ENCODE results near the gene MRPL17. TPM values are rescaled to one million over a fixed set of nuclear protein-coding genes. Genes with fewer than 3 reads are reported as not detected.

Gene MRPL17
- polyA plus RNA-seq, 1 donor (not counting 4 experiments of a cell fraction or from before 2014, with no cell fraction given), result 96.3 TPM

DNA sequence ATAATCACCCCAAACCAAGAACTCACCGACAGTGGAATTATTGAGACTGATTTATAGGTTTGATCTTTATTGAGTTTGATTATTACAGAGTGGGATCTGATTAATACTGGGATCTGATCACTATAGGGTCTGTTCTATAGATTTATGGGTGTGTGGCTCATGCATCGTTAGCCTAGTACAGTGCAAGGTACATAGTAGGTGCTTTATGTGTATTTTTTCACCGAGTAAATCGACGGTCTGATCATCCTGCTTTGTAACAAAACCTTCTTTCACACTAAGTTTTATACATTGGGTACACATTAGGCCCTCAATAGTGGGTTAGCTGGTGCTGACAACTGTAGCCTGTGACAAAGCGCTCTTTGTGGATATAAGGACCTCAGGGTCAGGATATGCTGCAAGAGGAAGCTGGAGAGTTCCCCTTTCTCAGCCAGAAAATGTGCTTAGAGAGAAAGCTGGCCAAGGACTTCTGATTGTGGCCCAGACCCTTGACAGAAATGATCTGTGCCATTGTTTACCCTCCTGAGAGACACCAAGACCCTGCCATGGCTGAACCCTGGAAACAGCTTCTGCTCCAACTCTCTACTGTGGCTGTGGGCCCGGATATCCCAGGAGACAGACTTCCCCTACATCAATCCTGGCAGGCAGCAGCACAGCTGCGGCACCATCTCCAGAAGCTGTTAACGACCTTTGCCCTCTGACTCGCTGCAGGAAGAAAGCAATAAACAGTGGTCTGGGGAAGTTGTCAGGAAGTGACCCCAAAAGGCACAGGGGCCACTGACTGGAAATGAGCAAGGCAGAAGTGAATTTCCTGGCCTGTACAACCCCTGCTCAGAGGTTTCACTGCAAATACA lies 47.8 kb downstream of the MRPL17 start:
- H3K9me3 ChIP-seq (ENCODE audit: control insufficient read depth, low read depth, low read length), result no peaks in the 10 kb centered on the region
- H4K20me1 ChIP-seq (ENCODE audit: control insufficient read depth, extremely low read depth, insufficient read depth, low read length), result no peaks in the 10 kb centered on the region
- dilution Hi-C loops (cut with MboI; ENCODE audit: extremely low pct_ligation_motif_present, low sequenced_read_pairs), result no loop called here
- H3K9ac ChIP-seq (ENCODE audit: control insufficient read depth, extremely low read depth, insufficient read depth, low read length), result no peak overlapping the region
- no peak overlapping the region for H2AFZ ChIP-seq (ENCODE audit: control insufficient read depth, low read length)
- H3K79me2 ChIP-seq (ENCODE audit: control insufficient read depth, insufficient read depth, low read length), result no peaks in the 10 kb centered on the region
- TF ChIP-seq, protein P1, sequence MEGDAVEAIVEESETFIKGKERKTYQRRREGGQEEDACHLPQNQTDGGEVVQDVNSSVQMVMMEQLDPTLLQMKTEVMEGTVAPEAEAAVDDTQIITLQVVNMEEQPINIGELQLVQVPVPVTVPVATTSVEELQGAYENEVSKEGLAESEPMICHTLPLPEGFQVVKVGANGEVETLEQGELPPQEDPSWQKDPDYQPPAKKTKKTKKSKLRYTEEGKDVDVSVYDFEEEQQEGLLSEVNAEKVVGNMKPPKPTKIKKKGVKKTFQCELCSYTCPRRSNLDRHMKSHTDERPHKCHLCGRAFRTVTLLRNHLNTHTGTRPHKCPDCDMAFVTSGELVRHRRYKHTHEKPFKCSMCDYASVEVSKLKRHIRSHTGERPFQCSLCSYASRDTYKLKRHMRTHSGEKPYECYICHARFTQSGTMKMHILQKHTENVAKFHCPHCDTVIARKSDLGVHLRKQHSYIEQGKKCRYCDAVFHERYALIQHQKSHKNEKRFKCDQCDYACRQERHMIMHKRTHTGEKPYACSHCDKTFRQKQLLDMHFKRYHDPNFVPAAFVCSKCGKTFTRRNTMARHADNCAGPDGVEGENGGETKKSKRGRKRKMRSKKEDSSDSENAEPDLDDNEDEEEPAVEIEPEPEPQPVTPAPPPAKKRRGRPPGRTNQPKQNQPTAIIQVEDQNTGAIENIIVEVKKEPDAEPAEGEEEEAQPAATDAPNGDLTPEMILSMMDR (optimal IDR thresholded peaks at IDR 0.05 in 1 of 3, IDR thresholded peaks at IDR 0.05 in 1 of 3, conservative IDR thresholded peaks at IDR 0.05 in 1 of 3; ENCODE audit: extremely low read depth in 1 of 3, insufficient read depth in 2 of 3, low read length in 3 of 3), result no peak
- no peak for TF ChIP-seq EZH2 (IDR thresholded peaks at IDR 0.05; ENCODE audit: low read length)
- no peaks in the 10 kb centered on the region for H3K4me1 ChIP-seq (ENCODE audit: control insufficient read depth, extremely low read depth, insufficient read depth, low read length)
- H3K36me3 ChIP-seq (ENCODE audit: control insufficient read depth in 2 of 2, extremely low read depth in 1 of 2, insufficient read depth in 2 of 2, low read length in 2 of 2), result no peaks in the 10 kb centered on the region
- no peak overlapping the region for H3K4me3 ChIP-seq (ENCODE audit: control insufficient read depth in 2 of 3, extremely low read depth in 1 of 3, insufficient read depth in 2 of 3, low read depth in 1 of 3, low read length in 3 of 3)
- H3K27me3 ChIP-seq (ENCODE audit: control insufficient read depth, extremely low read depth, insufficient read depth, low read length), result peaks cover 18% of the 10 kb centered on the region
- no peaks in the 10 kb centered on the region for H3K9me1 ChIP-seq (ENCODE audit: control insufficient read depth, extremely low read depth, insufficient read depth, low read length)
- H3K4me2 ChIP-seq (ENCODE audit: control insufficient read depth, extremely low read depth, insufficient read depth, low read depth, low read length), result no peak overlapping the region
- H3K27ac ChIP-seq (ENCODE audit: control insufficient read depth, insufficient read depth, low read length), result no peak overlapping the region
- FAIRE-seq (no peak), DNase-seq (ENCODE audit: low read depth, low spot score) (no peak)

- no peak overlapping the region for H3K9ac ChIP-seq (ENCODE audit: control insufficient read depth, extremely low read depth, insufficient read depth, low read length)
- dilution Hi-C loops (cut with MboI; ENCODE audit: extremely low pct_ligation_motif_present, low sequenced_read_pairs), result no loop called here
These were observed 48.6 kb downstream of the MRPL17 start for GRCh38 chr11:6634534-6634933.

More at GRCh38 chr11:6634534-6634933, 48.6 kb downstream of the MRPL17 start:
- no peaks in the 10 kb centered on the region for H3K4me1 ChIP-seq (ENCODE audit: control insufficient read depth, extremely low read depth, insufficient read depth, low read length)
- no peaks in the 10 kb centered on the region for H3K9me3 ChIP-seq (ENCODE audit: control insufficient read depth, low read depth, low read length)
- DNase-seq (ENCODE audit: low read depth, low spot score) (no peak), FAIRE-seq (no peak)
- no peaks in the 10 kb centered on the region for H3K36me3 ChIP-seq (ENCODE audit: control insufficient read depth in 2 of 2, extremely low read depth in 1 of 2, insufficient read depth in 2 of 2, low read length in 2 of 2)
- H4K20me1 ChIP-seq (ENCODE audit: control insufficient read depth, extremely low read depth, insufficient read depth, low read length), result no peaks in the 10 kb centered on the region
- no peak overlapping the region for H3K27ac ChIP-seq (ENCODE audit: control insufficient read depth, insufficient read depth, low read length)
- no peaks in the 10 kb centered on the region for H3K79me2 ChIP-seq (ENCODE audit: control insufficient read depth, insufficient read depth, low read length)
- H3K27me3 ChIP-seq (ENCODE audit: control insufficient read depth, extremely low read depth, insufficient read depth, low read length), result peaks cover 26% of the 10 kb centered on the region
- no peak for TF ChIP-seq EZH2 (IDR thresholded peaks at IDR 0.05; ENCODE audit: low read length)
- TF ChIP-seq, protein P1 (optimal IDR thresholded peaks at IDR 0.05 in 1 of 3, IDR thresholded peaks at IDR 0.05 in 1 of 3, conservative IDR thresholded peaks at IDR 0.05 in 1 of 3; ENCODE audit: extremely low read depth in 1 of 3, insufficient read depth in 2 of 3, low read length in 3 of 3), result no peak
- no peak overlapping the region for H3K4me2 ChIP-seq (ENCODE audit: control insufficient read depth, extremely low read depth, insufficient read depth, low read depth, low read length)
- H3K9me1 ChIP-seq (ENCODE audit: control insufficient read depth, extremely low read depth, insufficient read depth, low read length), result no peaks in the 10 kb centered on the region
- no peak overlapping the region for H2AFZ ChIP-seq (ENCODE audit: control insufficient read depth, low read length)
- no peak overlapping the region for H3K4me3 ChIP-seq (ENCODE audit: control insufficient read depth in 2 of 3, extremely low read depth in 1 of 3, insufficient read depth in 2 of 3, low read depth in 1 of 3, low read length in 3 of 3)

Measured in keratinocyte (primary cell).